Measurements from ENCODE around the gene RTP3.
A peak's percentile ranks its signal among the peaks of the same experiment; 100 is the strongest.

RTP3 gene

DNA sequence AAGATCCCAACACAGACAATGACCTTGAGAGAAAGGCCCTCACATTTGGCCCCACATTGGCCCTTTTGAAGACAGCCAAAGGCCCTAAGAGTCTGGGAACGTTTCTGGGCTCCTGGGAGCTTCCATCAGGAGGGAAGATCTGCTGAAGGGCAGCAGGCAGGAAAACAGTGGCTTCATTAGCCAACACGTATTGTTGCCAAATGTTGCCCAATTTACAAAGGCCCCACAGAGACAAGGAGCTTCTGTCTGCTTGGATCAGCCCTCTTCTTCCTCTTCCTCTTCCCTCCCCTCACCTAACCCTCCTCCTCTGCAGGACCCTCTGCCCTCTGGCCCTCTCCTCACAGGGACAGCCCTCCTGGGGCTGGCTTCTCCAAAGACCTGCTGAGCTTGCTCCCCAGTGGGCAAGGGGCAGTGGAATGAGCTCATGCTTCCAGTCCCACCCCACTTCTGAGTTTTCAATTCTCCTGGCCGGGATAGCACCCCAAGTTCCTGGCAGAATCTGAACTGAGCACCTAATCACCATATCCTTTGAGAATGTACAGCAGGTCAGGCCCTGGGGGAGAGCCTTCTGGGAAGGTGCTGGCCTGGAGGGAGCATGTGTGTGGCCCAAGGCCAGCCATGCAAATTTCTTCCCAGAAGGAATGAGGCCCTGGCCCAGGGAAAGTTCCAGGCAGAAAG, 28.0 kb upstream of the RTP3 start:
- DNase-seq (ENCODE audit: low read depth in 3 of 3): no peak

DNA sequence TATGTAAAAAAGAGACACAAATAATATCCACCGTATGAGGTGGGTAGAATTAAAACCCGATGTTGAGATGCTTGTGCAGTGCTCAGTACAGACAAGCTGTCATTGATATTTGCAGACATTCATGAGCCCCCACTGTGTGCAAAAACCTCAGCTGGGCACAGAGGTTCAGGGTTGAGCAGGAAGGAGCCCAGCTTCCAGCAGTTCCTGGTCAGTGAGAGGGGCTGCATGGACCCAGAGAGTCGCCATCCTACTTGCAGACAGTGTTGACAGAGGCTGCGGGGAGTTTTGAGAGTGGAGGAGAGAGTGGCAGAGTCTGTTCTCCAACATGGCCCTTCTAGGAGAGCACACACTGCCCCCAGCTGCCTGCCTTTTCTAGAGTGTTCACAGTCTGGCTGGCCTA, 26.9 kb upstream of the RTP3 start:
- no peak for DNase-seq (ENCODE audit: low read depth in 3 of 3)

DNA sequence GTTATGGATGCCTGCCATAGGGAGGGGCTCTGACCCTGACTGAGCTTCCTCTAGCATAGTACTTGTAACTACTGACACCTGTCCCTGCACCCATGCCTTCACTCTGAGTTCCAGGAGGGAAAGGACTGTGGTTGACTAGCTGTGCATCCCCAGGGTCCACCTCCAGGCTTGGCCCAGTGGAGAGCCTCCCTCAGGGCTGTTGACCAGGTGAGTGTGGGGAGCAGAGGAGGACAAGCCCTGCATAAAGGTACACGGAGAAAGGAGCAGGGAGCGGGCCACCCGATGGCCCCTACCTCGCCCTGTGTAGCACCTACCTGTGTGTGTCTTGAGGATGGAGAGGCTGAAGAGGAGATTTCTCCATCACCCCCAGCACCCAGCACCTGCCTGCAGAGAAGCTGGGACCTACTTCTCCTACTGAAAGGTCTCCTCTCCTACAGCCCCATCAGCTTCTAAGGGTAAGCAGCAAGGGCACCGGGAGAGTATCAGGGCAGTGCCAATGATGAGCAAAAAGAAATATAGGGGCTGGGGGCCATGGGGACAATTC, 26.3 kb upstream of the RTP3 start:
- DNase-seq (ENCODE audit: low read depth in 3 of 3): no peak

DNA sequence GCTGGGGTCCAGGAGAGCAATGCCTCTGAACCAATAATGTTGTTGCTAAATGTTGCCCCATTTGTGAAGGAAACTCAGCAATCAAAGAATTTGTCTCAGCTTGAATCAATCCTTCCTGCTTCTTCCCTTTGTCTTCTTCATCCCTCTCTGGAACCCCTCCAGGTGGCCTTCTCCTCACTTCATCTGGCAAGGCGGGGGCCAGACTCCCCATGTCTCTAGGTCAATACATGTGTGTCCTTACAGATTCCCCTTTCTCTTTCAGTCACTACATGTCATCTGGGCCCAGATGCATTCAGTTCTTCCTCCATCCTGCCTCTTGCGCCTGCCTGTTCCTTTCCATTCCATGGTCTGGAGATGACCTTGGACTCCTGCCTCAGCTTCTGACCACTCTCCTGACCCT, 25.0 kb upstream of the RTP3 start:
- DNase-seq (ENCODE audit: low read depth in 3 of 3): no peak

DNA sequence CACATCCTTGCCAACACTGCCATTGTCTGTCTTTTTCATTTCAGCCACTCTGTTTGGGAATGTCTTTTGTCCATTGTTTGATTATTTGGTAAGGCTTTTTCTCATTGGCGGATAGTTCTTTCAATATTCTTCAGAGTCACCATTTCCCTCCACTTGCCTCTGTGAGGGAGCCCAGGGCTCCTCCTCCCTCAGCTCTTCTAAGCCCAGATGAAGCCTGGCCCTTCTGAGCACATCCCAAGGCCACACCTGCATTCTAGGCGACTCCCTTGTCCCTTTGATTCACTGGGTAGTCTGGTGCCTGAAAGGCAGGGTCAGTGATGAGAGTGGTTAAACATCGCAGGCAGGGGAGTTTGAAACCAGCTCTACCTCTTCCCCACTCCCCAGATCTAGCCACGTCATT, 20.6 kb upstream of the RTP3 start:
- DNase-seq (ENCODE audit: low read depth in 3 of 3): no peak

DNA sequence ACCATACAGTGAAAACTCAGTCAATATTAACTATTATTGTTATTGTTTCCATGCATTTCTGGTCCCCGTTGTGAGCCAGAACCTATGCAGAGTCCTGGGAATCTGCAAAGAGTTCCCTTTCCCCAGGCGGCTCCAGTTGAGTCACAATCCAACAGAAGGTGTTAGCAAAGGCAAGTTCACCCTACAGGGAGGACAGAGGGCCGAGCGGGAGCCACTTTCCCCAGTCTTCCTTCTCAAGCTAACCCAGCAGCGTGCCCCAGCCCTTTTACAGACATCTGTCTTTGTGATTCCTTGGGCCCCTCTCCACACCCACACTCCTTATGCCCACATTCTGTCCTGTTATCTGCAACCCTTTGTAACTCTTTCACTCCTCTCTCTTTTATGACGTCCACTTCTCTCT, 20.0 kb upstream of the RTP3 start:
- no peak for DNase-seq (ENCODE audit: low read depth in 3 of 3)

DNA sequence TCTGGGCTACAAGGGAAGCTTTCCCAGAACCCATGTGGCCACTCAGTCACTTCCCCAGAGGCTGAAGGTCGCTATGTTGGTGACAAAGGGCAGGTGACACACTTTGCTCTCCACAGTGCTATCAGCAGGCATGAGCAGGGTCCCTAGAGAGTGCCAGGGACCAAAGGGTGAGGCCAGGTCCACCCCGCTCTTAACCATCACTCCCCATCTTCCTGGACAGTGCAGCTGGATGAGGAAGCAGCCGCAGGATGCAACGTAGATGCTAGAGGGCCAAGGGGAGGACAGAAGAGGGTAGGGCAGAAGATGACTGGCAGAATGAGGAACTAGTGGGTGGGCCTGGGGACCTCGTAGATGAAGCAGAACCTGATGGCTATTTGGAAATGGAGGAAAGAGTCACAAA, 19.4 kb upstream of the RTP3 start:
- no peak for DNase-seq (ENCODE audit: low read depth in 3 of 3)

DNA sequence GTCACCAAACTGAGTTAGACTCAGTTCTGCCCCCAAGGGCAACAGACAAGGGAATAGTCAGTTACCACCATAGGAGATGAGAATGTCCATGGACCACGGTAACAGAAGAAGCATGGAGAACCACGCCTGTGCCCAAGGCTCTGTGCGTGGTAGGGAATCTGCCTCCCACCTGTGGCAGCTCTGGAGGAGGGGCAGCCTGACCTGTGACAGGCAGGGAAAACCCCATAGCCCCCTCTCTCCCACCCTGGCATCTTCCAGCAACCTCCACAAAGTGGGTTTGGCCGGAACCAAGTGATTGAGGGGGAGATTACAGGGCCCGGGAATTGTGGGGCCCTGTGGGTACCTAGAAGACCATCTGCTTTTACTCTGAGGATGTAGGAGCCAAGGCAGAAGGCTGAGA, 18.8 kb upstream of the RTP3 start:
- DNase-seq (ENCODE audit: low read depth in 3 of 3): no peak

DNA sequence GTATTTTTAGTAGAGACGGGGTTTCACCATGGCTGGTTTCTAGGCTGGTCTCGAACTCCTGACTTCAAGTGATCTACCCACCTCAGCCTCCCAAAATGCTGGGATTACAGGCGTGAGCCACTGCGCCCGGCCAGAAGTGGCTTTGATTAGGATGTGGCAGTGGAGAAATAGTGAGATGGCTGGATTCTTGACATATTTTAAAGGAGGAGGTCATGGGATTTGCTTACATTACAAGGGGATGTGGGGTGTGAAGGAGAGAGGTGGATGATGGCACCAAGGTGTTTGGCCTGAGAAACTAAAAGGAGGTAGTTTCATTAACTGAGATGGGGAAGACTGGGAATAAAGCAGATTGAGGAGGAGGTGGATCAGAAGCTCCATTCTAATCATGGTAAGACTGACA, 18.1 kb upstream of the RTP3 start:
- DNase-seq (ENCODE audit: low read depth in 3 of 3): no peak

DNA sequence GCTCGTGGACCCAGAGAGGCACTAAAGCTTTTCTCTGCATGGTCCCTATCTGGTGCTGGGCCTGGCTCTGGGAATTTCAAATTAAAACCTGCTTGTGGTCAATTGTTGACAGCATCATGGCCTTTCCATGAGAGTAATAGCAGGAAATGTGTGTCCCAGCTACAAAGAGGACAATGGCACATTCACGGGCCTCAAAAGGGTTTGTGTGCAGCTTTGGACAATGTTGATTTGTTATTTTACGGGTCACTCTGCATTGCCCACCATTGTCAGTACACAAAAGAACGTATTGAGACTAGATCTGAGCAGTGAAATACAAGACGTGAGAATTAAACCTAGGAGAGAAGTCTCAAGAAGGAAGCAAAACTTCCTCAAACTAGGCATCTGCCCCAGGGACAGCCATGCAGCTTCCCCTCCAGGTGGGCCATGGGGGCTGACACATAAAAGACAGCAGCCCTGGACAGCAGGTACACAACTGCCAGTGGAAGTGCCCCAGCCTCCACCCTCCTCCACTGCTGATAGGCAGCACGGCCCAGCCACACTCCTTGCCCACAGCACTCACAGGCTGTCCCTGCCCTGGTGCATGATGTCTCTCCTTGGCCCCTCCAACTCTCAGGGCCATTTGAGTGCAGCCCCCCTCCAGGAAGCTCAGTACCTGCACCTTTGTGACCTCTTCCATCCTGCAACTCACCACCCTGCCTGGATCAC, 17.1 kb upstream of the RTP3 start:
- no peak for DNase-seq (ENCODE audit: low read depth in 3 of 3)

DNA sequence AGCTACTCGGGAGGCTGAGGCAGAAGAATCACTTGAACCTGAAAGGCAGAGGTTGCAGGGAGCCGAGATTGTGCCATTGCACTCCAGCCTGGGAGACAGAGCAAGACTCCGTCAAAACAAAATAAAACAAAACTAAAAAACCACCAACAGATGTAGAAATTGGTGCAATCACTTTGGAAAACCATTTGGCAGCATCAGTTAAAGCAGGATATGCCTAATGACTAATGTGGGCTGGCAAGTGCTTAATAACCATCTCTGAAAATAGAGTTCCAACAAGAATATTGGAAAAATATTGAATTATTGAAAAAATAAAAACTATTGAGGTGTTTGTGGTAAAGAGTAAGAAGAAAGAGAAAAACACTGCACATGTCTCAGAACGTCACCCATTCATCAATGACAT, 16.1 kb upstream of the RTP3 start:
- DNase-seq (ENCODE audit: low read depth in 3 of 3): no peak

DNA sequence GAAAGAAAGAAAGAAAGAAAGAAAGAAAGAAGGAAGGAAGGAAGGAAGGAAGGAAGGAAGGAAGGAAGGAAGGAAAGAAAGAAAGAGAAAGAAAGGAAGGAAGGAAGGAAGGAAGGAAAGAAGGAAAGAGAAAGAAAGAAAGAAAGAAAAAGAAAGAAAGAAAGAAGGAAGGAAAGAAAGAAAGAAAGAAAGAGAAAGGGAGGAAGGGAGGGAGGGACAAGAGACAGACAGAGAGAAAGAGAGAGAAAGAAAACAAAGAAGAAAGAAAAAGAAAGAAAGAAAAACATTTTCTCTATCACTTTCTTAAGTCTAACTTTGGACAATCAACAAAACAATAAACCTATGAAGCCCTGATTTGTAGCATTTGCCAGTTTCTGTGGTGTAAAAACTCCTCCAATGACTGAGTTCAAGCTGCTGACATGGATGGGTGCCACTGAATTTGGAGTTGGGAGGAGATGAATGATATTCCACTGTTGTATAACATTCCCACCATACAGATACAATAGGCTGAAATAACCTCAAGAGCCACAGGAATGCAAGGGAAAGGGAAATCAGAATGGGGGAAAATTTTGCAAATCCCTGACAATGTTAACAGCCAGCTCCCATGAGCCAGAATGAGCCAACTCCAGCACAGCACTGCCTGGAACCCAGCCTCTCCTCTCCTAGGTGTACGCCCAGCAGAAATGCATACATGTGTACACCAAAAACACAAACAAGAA, 15.0 kb upstream of the RTP3 start:
- no peak for DNase-seq (ENCODE audit: low read depth in 3 of 3)

DNA sequence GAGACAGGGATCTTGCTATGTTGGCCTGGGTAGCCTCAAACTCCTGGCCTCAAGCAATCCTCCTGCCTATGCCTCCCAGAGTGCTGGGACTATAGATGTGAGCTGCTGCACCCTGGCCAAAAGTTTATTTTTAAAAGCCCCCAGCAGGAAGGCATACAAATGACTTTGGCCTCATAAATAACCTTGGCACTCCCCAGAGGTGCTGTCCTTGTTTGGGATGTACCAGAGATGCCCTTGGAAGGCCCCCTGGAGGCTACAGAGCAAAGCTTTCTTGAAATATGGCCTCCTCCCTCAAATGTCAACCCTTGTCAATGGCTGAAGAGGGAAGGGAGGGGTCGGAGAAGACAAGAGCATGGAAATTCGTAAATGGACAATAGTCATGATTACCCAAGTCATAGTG, 14.0 kb upstream of the RTP3 start:
- DNase-seq (ENCODE audit: low read depth in 3 of 3): no peak

DNA sequence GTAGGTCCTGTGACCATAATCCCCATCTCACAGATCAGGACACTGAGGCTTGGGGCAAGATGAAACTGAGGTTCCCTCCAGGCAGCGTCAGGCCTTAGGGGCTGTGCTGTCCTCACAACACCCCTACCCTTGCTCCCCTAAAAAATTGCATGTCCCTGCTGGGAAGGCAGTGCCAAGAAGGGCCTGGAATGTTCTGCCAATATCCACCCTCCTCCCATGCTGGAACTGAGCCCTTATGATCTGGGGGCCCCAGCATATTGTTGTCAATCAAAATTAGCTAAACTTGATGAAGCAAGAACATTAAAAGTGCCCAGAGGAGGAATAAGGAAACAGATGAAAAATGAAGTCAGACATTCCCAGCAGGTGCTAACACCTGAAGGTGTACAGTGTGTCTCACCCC, 13.4 kb upstream of the RTP3 start:
- no peak for DNase-seq (ENCODE audit: low read depth in 3 of 3)

DNA sequence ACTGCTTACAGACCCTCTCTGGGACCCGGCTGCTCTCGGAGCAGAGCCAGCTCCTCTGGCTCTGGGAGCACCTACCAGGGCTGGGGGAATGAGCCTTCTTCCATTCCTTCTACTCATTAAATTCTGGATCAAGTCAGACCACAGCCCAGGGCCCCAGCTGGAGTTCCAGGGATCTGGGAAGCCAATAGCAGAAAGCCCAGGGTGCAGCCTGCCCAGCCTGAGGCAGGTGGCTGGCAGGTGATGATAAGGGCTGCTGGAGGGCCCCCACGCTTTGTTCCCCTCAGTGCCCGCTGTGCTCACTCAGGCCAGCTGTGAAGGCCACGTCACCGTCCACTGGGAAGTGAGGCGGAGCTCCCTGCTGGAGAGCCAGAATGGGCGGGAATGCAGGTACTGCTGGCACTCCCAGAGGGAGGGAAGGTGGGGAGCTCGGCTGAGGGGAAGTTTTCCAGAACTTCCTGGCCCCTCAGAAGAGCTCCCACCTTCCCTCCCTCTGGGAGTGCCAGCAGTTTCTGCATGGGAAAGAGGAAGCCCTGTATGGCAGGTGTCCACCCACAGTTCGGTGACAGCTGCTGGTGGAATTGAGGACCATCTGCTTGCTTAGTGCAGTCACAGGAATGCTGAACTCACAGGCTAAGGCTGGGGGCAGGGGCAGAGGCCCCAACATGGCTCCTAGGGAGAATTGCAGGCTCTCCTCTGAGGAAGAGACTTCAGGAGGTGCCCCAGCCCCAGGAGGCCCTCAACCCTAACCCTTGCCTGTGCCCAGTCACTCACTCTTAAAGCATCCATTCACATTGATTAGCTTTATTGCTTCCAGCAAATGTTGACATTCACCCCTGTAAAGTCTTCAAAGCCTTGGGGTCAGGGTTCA, 12.6 kb upstream of the RTP3 start:
- no peak for DNase-seq (ENCODE audit: low read depth in 3 of 3)

DNA sequence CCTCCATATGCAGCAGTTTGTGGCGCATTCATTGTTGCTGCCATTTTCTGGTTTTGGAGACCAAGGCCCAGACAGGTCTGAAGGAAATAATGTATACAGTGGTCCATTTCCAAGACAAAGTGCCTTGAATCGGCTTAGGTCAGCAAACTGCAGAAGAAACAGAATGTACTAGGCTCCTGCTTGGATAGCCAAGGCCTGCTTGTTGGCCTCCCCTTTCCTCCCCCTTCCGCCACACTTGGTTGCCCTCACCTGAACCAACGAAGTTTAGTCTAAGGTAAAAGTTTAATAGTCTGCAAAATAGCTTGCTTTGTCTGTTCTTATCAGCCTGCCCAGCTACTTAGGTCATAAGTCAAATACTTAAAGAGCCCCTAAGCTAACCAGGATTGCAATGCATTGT, 12.0 kb upstream of the RTP3 start:
- DNase-seq (ENCODE audit: low read depth in 3 of 3): no peak

DNA sequence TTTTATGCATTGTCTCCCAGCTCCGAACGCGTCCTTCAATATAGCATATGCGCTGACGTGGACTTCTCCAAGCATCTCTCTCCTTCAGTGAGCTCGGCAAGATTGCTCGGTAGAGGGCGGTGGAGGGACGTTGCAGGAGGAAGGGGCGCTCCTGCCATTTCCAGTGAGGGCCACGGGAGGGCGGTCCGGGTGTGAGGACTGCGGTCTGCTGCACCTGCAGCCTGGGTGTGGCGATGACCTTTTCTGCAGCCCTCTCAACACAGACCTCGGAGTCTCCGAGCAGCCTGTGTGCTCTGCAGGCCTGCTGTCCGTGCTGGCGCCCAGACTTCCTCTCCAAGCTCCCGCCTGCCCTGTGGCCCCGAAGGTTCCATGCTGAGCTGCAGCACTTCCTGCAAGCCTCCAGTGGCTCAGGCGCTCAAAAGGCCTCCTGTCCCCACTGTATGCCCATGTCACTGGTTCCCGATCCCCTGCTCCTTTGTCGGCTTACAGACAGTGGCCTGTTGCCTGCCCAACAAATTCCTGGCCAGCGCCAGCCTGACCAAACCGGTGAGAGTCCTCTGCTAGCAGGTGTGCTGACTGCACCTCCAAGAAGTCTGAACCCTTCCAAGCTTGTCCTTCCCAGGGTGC, 8.9 kb upstream of the RTP3 start:
- DNase-seq (ENCODE audit: low read depth in 3 of 3): peak; percentile 84 to 96 (median 85)

DNA sequence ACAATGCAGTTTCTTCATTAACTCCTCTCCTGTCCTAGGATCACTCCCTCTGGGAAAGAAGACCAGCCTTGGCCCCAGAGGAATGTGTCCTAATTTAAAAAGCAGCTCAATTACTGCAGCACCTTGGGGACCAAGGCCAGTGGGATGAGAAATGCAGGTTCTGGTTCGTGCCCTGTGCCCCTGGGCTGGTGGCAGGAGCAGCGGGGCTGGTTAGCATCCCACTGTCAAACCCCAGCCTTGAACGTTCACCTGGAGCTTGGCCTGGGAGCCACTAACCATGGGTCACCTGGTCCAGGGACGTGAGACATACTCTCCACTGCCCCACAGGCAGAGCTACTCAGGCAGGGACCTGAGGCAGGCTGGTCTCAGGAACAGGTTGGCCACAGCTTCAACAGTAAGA, 8.4 kb upstream of the RTP3 start:
- DNase-seq (ENCODE audit: low read depth in 3 of 3): no peak

DNA sequence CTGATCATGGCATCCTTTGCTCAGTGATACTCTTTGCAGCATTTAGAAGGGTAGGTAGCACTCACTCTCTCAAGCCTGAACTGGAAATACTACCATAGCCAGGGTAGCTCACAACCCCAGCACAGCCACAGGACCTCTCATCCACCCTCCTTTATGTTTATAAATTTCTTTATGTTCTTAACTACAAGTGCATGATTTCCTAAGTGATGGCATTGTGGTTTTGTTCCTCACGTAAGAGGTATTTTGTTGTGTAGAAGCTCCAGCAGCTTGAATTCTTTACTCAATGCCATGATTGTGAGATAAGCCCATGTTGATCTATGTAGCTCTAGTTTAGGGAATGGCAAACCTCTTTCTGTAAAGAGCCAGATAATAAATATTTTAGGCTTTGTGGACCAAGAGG, 7.9 kb upstream of the RTP3 start:
- DNase-seq (ENCODE audit: low read depth in 3 of 3): no peak

DNA sequence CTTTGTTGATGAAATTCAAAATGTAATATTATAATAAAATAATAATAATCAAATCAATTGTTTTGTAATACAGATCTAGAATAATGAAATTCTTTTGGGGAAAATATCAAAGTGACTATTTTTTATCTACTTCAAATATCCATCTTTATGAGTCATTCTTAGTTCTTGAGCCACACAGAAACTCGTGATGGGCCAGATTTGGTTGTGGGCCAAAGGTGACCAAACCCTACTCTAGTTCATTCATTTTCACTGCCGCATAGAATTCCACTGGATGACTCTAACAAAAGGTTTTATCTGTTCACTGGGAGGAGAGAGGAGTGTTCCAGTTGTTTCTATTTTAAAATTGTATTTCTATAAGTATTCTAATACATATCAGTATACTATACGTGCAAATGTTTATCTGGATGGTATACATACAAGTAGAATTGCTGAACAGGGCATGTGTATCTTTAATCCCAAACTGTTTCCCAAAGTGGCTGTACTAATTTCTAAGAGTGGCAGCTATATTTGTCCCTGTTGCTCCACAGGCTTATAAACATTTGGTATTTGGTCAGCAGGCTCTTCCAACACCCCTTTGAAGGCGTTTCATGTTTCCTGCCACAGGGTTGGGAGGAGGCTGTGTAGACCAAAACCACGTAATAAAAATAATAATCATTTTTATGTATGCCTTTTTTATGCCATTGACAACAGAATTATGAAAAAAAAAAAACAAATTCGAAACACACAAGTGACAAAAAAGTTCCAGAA, 7.3 kb upstream of the RTP3 start:
- no peak for DNase-seq (ENCODE audit: low read depth in 3 of 3)
